NCI-H1417 (cell line): Measurements from ENCODE around the gene EVA1A.
A peak's percentile ranks its signal among the peaks of the same experiment; 100 is the strongest.
"Not testable (repeated sequence)": the region's sequence is repeated elsewhere in the genome, so short reads cannot be mapped to it uniquely, and the experiment has no call there.

ENCODE experiments used
- DNase-seq, 3 experiments: peaks; one replicate each; lab custom pipeline; 2025; lab: John Stamatoyannopoulos, UW

The EVA1A gene

GRCh38 chr2:75484840-75485239, 75.9 kb downstream of the EVA1A start:
- DNase-seq, result no peak

GRCh38 chr2:75483878-75484277, 76.9 kb downstream of the EVA1A start:
- no peak for DNase-seq

- peak in 1 of 3 experiments; percentile 44 for DNase-seq
These were observed 78.3 kb downstream of the EVA1A start for GRCh38 chr2:75482398-75482797.

- DNase-seq, result peak in 2 of 3 experiments; percentile 62 to 87
These were observed 79.5 kb downstream of the EVA1A start for GRCh38 chr2:75480971-75481836.

GRCh38 chr2:75477696-75478095, 83.0 kb downstream of the EVA1A start:
- not testable (repeated sequence) for DNase-seq

- peak; percentile 20 to 66 (median 40) for DNase-seq
These were observed 84.0 kb downstream of the EVA1A start for GRCh38 chr2:75476761-75477160.

- no peak for DNase-seq
These were observed 84.8 kb downstream of the EVA1A start for GRCh38 chr2:75475976-75476375.

GRCh38 chr2:75475049-75475448, 85.7 kb downstream of the EVA1A start:
- DNase-seq, result no peak

- no peak for DNase-seq
These were observed 86.6 kb downstream of the EVA1A start for GRCh38 chr2:75474115-75474514.

GRCh38 chr2:75466708-75467311, 93.9 kb downstream of the EVA1A start:
- DNase-seq, result peak in 2 of 3 experiments; percentile 26 to 48

GRCh38 chr2:75465317-75465984, 95.3 kb downstream of the EVA1A start:
- DNase-seq, result peak in 2 of 3 experiments; percentile 44 to 73

- DNase-seq, result peak in 2 of 3 experiments; percentile 50 to 65
These were observed 96.3 kb downstream of the EVA1A start for GRCh38 chr2:75464348-75464946.

GRCh38 chr2:75462721-75463120, 98.0 kb downstream of the EVA1A start:
- peak in 2 of 3 experiments; percentile 44 to 77 for DNase-seq

GRCh38 chr2:75462206-75462605, 98.5 kb downstream of the EVA1A start:
- DNase-seq, result peak in 1 of 3 experiments; percentile 34

GRCh38 chr2:75460630-75461029, 100.1 kb downstream of the EVA1A start:
- DNase-seq, result no peak

GRCh38 chr2:75459565-75460310, 101.0 kb downstream of the EVA1A start:
- no peak for DNase-seq

- peak in 1 of 3 experiments; percentile 43 for DNase-seq
These were observed 102.5 kb downstream of the EVA1A start for GRCh38 chr2:75458201-75458600.

GRCh38 chr2:75456825-75457224, 103.9 kb downstream of the EVA1A start:
- no peak for DNase-seq

- DNase-seq, result no peak
These were observed 104.6 kb downstream of the EVA1A start for GRCh38 chr2:75456111-75456510.

- DNase-seq, result no peak
These were observed 106.5 kb downstream of the EVA1A start for GRCh38 chr2:75454241-75454620.

GRCh38 chr2:75453384-75454240, 107.1 kb downstream of the EVA1A start:
- no peak for DNase-seq
